ENCODE measurements around the gene FAM229A. TPM values are rescaled to one million over a fixed set of nuclear protein-coding genes. Genes with fewer than 3 reads are reported as not detected.

Gene FAM229A
- polyA plus RNA-seq, 2 of the 4 experiments (the other 2 are of a cell fraction), result 3.5 to 5.6 TPM

DNA sequence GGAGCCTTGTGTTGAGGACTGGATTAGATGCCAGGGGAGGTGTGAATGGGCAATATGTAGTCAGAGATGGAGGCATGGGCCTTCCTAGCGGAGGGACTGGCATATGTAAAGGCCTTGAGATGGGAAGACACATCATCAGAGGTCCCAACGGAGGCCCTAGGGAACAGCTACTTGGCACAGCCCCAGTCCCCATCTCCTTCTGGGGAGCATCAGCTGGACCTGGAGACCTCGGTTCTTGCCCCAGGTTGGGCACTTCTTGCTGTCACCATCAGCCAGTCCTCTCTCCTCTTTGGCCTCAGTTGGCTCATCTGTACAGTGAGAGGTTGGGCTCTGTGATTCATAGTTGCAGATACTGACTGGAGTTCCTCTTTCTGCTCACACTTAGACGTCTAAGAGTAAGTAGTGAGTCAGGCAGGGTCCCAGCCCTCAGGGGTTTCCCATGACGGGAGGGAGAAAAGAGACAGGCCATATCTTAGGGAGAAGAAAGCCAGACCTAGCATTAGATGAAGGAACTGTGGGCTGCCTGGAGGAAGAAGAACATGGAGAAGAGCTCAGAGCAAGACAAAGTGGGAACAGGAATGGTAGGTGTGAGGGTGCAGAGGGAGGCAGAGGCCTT lies 22.8 kb downstream of the FAM229A start:
- ATAC-seq (no peak), DNase-seq (ENCODE audit: low read depth in 1 of 2, low spot score in 1 of 2) (no peak), FAIRE-seq (no peak)
- Histone ChIP-seq H3K4me1 (peaks cover 9% of the 10 kb centered on the region; the same call in 2 of the 3 replicates), H3K27ac (no peak overlapping the region), H3K4me3 (no peak overlapping the region), H3K9me3 (no peaks in the 10 kb centered on the region), H3K4me2 (no peak overlapping the region)
- ChIA-PET POLR2A (no interaction called here), CTCF (no interaction called here)
- TF ChIP-seq, protein P1, sequence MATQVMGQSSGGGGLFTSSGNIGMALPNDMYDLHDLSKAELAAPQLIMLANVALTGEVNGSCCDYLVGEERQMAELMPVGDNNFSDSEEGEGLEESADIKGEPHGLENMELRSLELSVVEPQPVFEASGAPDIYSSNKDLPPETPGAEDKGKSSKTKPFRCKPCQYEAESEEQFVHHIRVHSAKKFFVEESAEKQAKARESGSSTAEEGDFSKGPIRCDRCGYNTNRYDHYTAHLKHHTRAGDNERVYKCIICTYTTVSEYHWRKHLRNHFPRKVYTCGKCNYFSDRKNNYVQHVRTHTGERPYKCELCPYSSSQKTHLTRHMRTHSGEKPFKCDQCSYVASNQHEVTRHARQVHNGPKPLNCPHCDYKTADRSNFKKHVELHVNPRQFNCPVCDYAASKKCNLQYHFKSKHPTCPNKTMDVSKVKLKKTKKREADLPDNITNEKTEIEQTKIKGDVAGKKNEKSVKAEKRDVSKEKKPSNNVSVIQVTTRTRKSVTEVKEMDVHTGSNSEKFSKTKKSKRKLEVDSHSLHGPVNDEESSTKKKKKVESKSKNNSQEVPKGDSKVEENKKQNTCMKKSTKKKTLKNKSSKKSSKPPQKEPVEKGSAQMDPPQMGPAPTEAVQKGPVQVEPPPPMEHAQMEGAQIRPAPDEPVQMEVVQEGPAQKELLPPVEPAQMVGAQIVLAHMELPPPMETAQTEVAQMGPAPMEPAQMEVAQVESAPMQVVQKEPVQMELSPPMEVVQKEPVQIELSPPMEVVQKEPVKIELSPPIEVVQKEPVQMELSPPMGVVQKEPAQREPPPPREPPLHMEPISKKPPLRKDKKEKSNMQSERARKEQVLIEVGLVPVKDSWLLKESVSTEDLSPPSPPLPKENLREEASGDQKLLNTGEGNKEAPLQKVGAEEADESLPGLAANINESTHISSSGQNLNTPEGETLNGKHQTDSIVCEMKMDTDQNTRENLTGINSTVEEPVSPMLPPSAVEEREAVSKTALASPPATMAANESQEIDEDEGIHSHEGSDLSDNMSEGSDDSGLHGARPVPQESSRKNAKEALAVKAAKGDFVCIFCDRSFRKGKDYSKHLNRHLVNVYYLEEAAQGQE (IDR thresholded peaks at IDR 0.05), result no peak
- TF ChIP-seq FOXS1 (CRISPR knock-in tag; IDR thresholded peaks at IDR 0.05), result no peak
- WGBS (ENCODE audit: missing lambda C conversion rate), result 70% methylated on average over 5 of the region's 5 CpGs

DNA sequence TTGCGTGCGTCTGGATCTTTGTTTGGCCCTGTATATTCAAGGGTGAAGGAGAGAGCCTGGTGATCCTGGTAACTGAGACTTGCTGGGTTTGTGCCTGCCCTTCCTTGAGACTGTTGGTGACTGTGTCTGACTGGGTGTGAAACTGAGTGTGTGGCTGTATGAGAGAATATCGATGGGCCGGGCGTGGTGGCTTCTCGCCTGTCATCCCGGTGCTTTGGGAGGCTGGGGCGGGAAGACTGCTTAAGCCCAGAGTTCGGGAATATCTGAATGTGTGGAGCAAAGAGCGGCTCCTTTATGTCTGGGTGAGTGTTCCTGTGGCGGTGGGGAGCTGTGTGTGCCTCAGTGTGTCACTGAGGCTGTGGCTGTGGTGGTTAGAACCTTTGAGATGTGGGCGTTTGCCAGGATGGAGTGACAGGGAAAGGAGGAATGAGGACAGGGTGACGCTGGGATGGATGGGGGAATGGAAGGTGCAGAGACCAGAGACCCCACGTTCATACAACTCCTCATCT lies 23.6 kb downstream of the FAM229A start:
- Histone ChIP-seq H3K4me3 (no peak overlapping the region), H3K9me3 (no peaks in the 10 kb centered on the region), H3K4me2 (no peak overlapping the region), H3K27ac (no peak overlapping the region), H3K4me1 (peaks cover 17% of the 10 kb centered on the region)
- no peak for DNase-seq (ENCODE audit: low read depth in 1 of 2, low spot score in 1 of 2)
- ChIA-PET CTCF (no interaction called here), POLR2A (interaction anchor here (1.3 kb wide), 1 partner anchor 13 kb away, joined by 5 read pairs; no protein-coding TSS in a partner anchor)
- TF ChIP-seq ZC3H11A (IDR thresholded peaks at IDR 0.05), result no peak
- TF ChIP-seq TP53 (CRISPR knock-in tag; IDR thresholded peaks at IDR 0.05), result no peak
- TF ChIP-seq, protein P2, sequence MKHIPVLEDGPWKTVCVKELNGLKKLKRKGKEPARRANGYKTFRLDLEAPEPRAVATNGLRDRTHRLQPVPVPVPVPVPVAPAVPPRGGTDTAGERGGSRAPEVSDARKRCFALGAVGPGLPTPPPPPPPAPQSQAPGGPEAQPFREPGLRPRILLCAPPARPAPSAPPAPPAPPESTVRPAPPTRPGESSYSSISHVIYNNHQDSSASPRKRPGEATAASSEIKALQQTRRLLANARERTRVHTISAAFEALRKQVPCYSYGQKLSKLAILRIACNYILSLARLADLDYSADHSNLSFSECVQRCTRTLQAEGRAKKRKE (CRISPR knock-in tag; IDR thresholded peaks at IDR 0.05; ENCODE audit: low read depth), result no peak
- TF ChIP-seq POLR2AphosphoS2 (conservative IDR thresholded peaks at IDR 0.05; ENCODE audit: low read length), result no peak
- TF ChIP-seq, protein P1 (IDR thresholded peaks at IDR 0.05), result no peak
- TF ChIP-seq HOXB5 (CRISPR knock-in tag; IDR thresholded peaks at IDR 0.05), result no peak
- TF ChIP-seq RAD21 (conservative IDR thresholded peaks at IDR 0.05 in 1 of 2, IDR thresholded peaks at IDR 0.05 in 1 of 2), result no peak
- TF ChIP-seq, protein P3, sequence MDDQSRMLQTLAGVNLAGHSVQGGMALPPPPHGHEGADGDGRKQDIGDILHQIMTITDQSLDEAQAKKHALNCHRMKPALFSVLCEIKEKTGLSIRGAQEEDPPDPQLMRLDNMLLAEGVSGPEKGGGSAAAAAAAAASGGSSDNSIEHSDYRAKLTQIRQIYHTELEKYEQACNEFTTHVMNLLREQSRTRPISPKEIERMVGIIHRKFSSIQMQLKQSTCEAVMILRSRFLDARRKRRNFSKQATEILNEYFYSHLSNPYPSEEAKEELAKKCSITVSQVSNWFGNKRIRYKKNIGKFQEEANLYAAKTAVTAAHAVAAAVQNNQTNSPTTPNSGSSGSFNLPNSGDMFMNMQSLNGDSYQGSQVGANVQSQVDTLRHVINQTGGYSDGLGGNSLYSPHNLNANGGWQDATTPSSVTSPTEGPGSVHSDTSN (IDR thresholded peaks at IDR 0.05), result no peak
- TF ChIP-seq KDM5A (IDR thresholded peaks at IDR 0.05), result no peak
- no peak for TF ChIP-seq CBX8 (IDR thresholded peaks at IDR 0.05)
- TF ChIP-seq FOXS1 (CRISPR knock-in tag; IDR thresholded peaks at IDR 0.05), result no peak
- TF ChIP-seq EHF (CRISPR knock-in tag; IDR thresholded peaks at IDR 0.05), result no peak
- TF ChIP-seq, protein P4, sequence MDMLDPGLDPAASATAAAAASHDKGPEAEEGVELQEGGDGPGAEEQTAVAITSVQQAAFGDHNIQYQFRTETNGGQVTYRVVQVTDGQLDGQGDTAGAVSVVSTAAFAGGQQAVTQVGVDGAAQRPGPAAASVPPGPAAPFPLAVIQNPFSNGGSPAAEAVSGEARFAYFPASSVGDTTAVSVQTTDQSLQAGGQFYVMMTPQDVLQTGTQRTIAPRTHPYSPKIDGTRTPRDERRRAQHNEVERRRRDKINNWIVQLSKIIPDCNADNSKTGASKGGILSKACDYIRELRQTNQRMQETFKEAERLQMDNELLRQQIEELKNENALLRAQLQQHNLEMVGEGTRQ (IDR thresholded peaks at IDR 0.05), result no peak
- no peak for ATAC-seq
- FAIRE-seq, result no peak
- 81% methylated on average over 14 of the region's 14 CpGs for WGBS (ENCODE audit: missing lambda C conversion rate)

Measured in A549 (cell line).